SK-N-SH (cell line): Measurements from ENCODE around the gene PRDM15. TPM values are rescaled to one million over a fixed set of nuclear protein-coding genes. Genes with fewer than 3 reads are reported as not detected.

Source experiments
- CTCF ChIA-PET: fragments of 300-600, 350-600 bp; formaldehyde crosslinking; extraction: SDS; loops from one replicate; lab custom pipeline; 2021; lab: Yijun Ruan, JAX
- POLR2A ChIA-PET: fragments of 350-600 bp; sonication (Branson Sonifier 250); formaldehyde crosslinking; extraction: SDS; loops from one replicate; lab custom pipeline; 2020; ENCODE audit warnings: antibody characterized with exemption, inconsistent platforms; lab: Yijun Ruan, JAX
- DNase-seq: peaks from one replicate; pipeline ENCODE4 v3.0.0; 2012
- H2AFZ ChIP-seq: fragments of 200-600 bp; sonication (generic); 2 replicates; pipeline ENCODE4 v1.8.1; 2016; ENCODE audit warnings: antibody characterized with exemption, mild to moderate bottlenecking, low read depth
- H3F3A ChIP-seq: fragments of 200-600 bp; sonication (generic); replicated peaks from 2 replicates; pipeline ENCODE3; 2016; ENCODE audit warnings: antibody characterized with exemption, mild to moderate bottlenecking; ENCODE audit not compliant: insufficient read depth
- H3K27ac ChIP-seq, 2 experiments: fragments of 200-500 bp in 1 of 2; fragments of 200-600 bp in 1 of 2; sonication (Bioruptor generic) in 1 of 2; sonication (generic), shearing (Covaris generic) in 1 of 2; 2 replicates each; pipeline versions ENCODE4 v1.5.1 to v1.6.1; 2014 to 2016; ENCODE audit warnings: low read depth in 2 of 2, inconsistent platforms in 1 of 2, low read length in 1 of 2, mild to moderate bottlenecking in 1 of 2, mixed read lengths in 1 of 2
- H3K27me3 ChIP-seq: fragments of 200-600 bp; sonication (generic), shearing (Covaris generic); 2 replicates; pipeline ENCODE4 v1.6.1; 2016; ENCODE audit warnings: mixed run types; ENCODE audit not compliant: insufficient read depth
- H3K36me3 ChIP-seq, 2 experiments: fragments of 200-500 bp in 1 of 2; fragments of 200-600 bp in 1 of 2; sonication (Bioruptor generic) in 1 of 2; sonication (generic) in 1 of 2; replicated peaks in 1 of 2; 2 replicates each; pipeline versions ENCODE3 to v1.5.1; 2014 to 2016; ENCODE audit warnings: low read length in 1 of 2, mild to moderate bottlenecking in 1 of 2; ENCODE audit not compliant: insufficient read depth in 2 of 2, control insufficient read depth in 1 of 2
- H3K4me1 ChIP-seq, 2 experiments: fragments of 200-500 bp in 1 of 2; fragments of 200-600 bp in 1 of 2; sonication (Bioruptor generic) in 1 of 2; sonication (generic), shearing (Covaris generic) in 1 of 2; 2 replicates each; pipeline versions ENCODE4 v1.5.1 to v1.6.1; 2014 to 2016; ENCODE audit warnings: low read depth in 1 of 2, low read length in 1 of 2, mixed run types in 1 of 2; ENCODE audit not compliant: insufficient read depth in 2 of 2, control insufficient read depth in 1 of 2
- H3K4me2 ChIP-seq: fragments of 200-600 bp; sonication (generic), shearing (Covaris generic); 2 replicates; pipeline ENCODE4 v1.6.1; 2017; ENCODE audit warnings: mixed run types
- H3K4me3 ChIP-seq, 2 experiments: fragments of 200-500 bp in 1 of 2; fragments of 200-600 bp in 1 of 2; sonication (Bioruptor generic) in 1 of 2; sonication (generic), shearing (Covaris generic) in 1 of 2; 2 replicates each; pipeline versions ENCODE4 v1.5.1 to v1.8.1; 2014 to 2016; ENCODE audit warnings: low read depth in 2 of 2, inconsistent platforms in 1 of 2, low read length in 1 of 2, mild to moderate bottlenecking in 1 of 2, mixed read lengths in 1 of 2, moderate library complexity in 1 of 2
- H3K79me2 ChIP-seq: fragments of 200-600 bp; sonication (generic); 2 replicates; pipeline ENCODE4 v1.8.1; 2017; ENCODE audit warnings: mild to moderate bottlenecking; ENCODE audit not compliant: insufficient read depth
- H3K9ac ChIP-seq: fragments of 200-600 bp; sonication (generic); 2 replicates; pipeline ENCODE4 v1.6.1; 2017; ENCODE audit warnings: mixed run types
- H3K9me2 ChIP-seq: fragments of 200-600 bp; sonication (generic); 2 replicates; pipeline ENCODE4 v1.6.1; 2017; ENCODE audit warnings: mixed run types
- H3K9me3 ChIP-seq: fragments of 200-600 bp; sonication (generic); 2 replicates; pipeline ENCODE4 v1.6.1; 2017; ENCODE audit warnings: mixed run types, mild to moderate bottlenecking, moderate library complexity
- H4K20me1 ChIP-seq: fragments of 200-600 bp; sonication (generic); 2 replicates; pipeline ENCODE4 v1.6.1; 2017; ENCODE audit warnings: mild to moderate bottlenecking, mixed run types; ENCODE audit not compliant: insufficient read depth
- CHD2 ChIP-seq: fragments of 150-350 bp; IDR thresholded peaks from 2 replicates; pipeline ENCODE4 v1.6.1; 2018; ENCODE audit warnings: low read length; ENCODE audit not compliant: partially characterized antibody
- ELF1 ChIP-seq: IDR thresholded peaks from 2 replicates; pipeline ENCODE4 v1.4.0; 2012
- EZH2phosphoT487 ChIP-seq: fragments of 200-600 bp; sonication (generic); IDR thresholded peaks from 2 replicates; pipeline ENCODE4 v1.6.1; 2017; ENCODE audit warnings: low read depth, mixed run types, mild to moderate bottlenecking, antibody characterized with exemption, moderate library complexity, borderline replicate concordance
- FOXJ3 ChIP-seq: sonication (generic); formaldehyde crosslinking; IDR thresholded peaks from 2 replicates; pipeline ENCODE4 v1.5.1; 2020; ENCODE audit warnings: mild to moderate bottlenecking, missing genetic modification reagents
- FOXM1 ChIP-seq: IDR thresholded peaks from 2 replicates; pipeline ENCODE4 v1.4.0; 2012; ENCODE audit warnings: low read depth, mild to moderate bottlenecking
- GATA2 ChIP-seq: sonication (generic); formaldehyde crosslinking; IDR thresholded peaks from 2 replicates; pipeline ENCODE4 v1.5.0; 2020; ENCODE audit warnings: mild to moderate bottlenecking, missing genetic modification reagents
- JUND ChIP-seq: IDR thresholded peaks from 2 replicates; pipeline ENCODE4 v1.4.0; 2012
- NFIC ChIP-seq: IDR thresholded peaks from 2 replicates; pipeline ENCODE4 v1.4.0; 2012; ENCODE audit warnings: borderline replicate concordance
- NRF1 ChIP-seq: IDR thresholded peaks from 2 replicates; pipeline ENCODE4 v1.6.1; 2012; ENCODE audit warnings: low read depth, mild to moderate bottlenecking, low read length
- POLR2AphosphoS5 ChIP-seq: IDR thresholded peaks from 2 replicates; pipeline ENCODE4 v1.6.1; 2012; ENCODE audit warnings: low read depth, low read length
- RAD21 ChIP-seq: IDR thresholded peaks from 2 replicates; pipeline ENCODE4 v1.6.1; 2012; ENCODE audit warnings: mild to moderate bottlenecking, low read length
- RCOR1 ChIP-seq: fragments of 150-350 bp; IDR thresholded peaks from 2 replicates; pipeline ENCODE4 v1.6.1; 2017; ENCODE audit warnings: antibody characterized with exemption, low read length
- SIN3A ChIP-seq: IDR thresholded peaks from 2 replicates; pipeline ENCODE4 v1.6.1; 2012; ENCODE audit warnings: low read depth, mild to moderate bottlenecking, low read length, moderate library complexity, borderline replicate concordance
- YY1 ChIP-seq: IDR thresholded peaks from 2 replicates; pipeline ENCODE4 v1.4.0; 2012; ENCODE audit warnings: low read depth, mild to moderate bottlenecking
- WGBS: methylation state at CpG from one replicate; pipeline ENCODE4 v1.1.6; 2017; ENCODE audit warnings: low lambda C conversion rate; 5-methylcytosine and 5-hydroxymethylcytosine counted together
- polyA plus RNA-seq, 3 experiments: library from polyadenylated mRNA; depleted of rRNA; stranded (reverse); fragments of >200 nt; gene quantifications; 2 replicates each; pipeline ENCODE4 v1.2.3, GENCODE V29; 2012
- TF ChIP-seq, protein P1 (sequence below): IDR thresholded peaks from 2 replicates; pipeline ENCODE4 v1.6.1; 2012; ENCODE audit warnings: mild to moderate bottlenecking, low read depth, low read length, moderate library complexity
- TF ChIP-seq, protein P2 (sequence below): IDR thresholded peaks from 2 replicates; pipeline ENCODE4 v1.4.0; 2012; ENCODE audit warnings: low read depth
- TF ChIP-seq, protein P3 (sequence below): IDR thresholded peaks from 2 replicates; pipeline ENCODE4; 2012
- TF ChIP-seq, protein P4 (sequence below): fragments of 200-600 bp; sonication (generic); IDR thresholded peaks from 2 replicates; pipeline ENCODE4 v1.6.1; 2017; ENCODE audit warnings: antibody characterized with exemption, mild to moderate bottlenecking, moderate library complexity
- TF ChIP-seq, protein P5 (sequence below): IDR thresholded peaks from 2 replicates; pipeline ENCODE4 v1.4.0; 2012; ENCODE audit warnings: low read depth, borderline replicate concordance

Gene PRDM15
- polyA plus RNA-seq, 1 of the 3 experiments (the other 2 are of a cell fraction), result 7.0 TPM

DNA sequence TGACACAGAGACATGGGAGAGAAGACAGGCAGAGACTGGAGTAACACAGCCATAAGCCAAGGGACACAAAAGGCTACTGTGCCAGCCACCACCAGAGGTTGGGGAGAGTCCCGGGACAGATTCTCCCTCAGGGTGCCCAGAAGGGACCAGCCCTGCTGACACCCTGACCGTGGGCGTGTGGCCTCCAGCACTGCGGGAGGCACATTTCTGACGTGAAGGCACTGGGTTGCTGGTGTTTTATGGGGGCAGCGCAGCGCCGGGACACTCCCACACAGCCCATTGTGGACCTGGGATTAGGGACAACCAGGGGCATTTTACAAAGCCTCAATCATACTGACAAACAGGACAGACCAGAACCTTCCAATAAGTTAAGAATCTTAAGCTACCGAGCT is 26.2 kb downstream of the PRDM15 start:
- POLR2A ChIA-PET, result no interaction called here
- Histone ChIP-seq H3K9me3 (no peaks in the 10 kb centered on the region), H4K20me1 (no peaks in the 10 kb centered on the region), H3K27ac (no peak overlapping the region), H3K79me2 (no peaks in the 10 kb centered on the region), H3K9me2 (no peaks in the 10 kb centered on the region), H2AFZ (no peak overlapping the region), H3K9ac (no peak overlapping the region), H3K4me3 (no peak overlapping the region), H3K27me3 (no peaks in the 10 kb centered on the region), H3F3A (no peaks in the 10 kb centered on the region), H3K4me2 (no peak overlapping the region), H3K4me1 (no peaks in the 10 kb centered on the region), H3K36me3 (peaks cover 0 to 23% of the 10 kb centered on the region in 2 experiments)
- WGBS, result 95% methylated on average over 6 of the region's 9 CpGs
- TF ChIP-seq RAD21, result no peak
- TF ChIP-seq, protein P1, sequence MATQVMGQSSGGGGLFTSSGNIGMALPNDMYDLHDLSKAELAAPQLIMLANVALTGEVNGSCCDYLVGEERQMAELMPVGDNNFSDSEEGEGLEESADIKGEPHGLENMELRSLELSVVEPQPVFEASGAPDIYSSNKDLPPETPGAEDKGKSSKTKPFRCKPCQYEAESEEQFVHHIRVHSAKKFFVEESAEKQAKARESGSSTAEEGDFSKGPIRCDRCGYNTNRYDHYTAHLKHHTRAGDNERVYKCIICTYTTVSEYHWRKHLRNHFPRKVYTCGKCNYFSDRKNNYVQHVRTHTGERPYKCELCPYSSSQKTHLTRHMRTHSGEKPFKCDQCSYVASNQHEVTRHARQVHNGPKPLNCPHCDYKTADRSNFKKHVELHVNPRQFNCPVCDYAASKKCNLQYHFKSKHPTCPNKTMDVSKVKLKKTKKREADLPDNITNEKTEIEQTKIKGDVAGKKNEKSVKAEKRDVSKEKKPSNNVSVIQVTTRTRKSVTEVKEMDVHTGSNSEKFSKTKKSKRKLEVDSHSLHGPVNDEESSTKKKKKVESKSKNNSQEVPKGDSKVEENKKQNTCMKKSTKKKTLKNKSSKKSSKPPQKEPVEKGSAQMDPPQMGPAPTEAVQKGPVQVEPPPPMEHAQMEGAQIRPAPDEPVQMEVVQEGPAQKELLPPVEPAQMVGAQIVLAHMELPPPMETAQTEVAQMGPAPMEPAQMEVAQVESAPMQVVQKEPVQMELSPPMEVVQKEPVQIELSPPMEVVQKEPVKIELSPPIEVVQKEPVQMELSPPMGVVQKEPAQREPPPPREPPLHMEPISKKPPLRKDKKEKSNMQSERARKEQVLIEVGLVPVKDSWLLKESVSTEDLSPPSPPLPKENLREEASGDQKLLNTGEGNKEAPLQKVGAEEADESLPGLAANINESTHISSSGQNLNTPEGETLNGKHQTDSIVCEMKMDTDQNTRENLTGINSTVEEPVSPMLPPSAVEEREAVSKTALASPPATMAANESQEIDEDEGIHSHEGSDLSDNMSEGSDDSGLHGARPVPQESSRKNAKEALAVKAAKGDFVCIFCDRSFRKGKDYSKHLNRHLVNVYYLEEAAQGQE, result no peak
- no peak for TF ChIP-seq NRF1
- TF ChIP-seq, protein P2, sequence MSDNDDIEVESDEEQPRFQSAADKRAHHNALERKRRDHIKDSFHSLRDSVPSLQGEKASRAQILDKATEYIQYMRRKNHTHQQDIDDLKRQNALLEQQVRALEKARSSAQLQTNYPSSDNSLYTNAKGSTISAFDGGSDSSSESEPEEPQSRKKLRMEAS, result no peak
- TF ChIP-seq ELF1, result no peak
- no peak for TF ChIP-seq CHD2
- no peak for TF ChIP-seq RCOR1
- TF ChIP-seq, protein P3, sequence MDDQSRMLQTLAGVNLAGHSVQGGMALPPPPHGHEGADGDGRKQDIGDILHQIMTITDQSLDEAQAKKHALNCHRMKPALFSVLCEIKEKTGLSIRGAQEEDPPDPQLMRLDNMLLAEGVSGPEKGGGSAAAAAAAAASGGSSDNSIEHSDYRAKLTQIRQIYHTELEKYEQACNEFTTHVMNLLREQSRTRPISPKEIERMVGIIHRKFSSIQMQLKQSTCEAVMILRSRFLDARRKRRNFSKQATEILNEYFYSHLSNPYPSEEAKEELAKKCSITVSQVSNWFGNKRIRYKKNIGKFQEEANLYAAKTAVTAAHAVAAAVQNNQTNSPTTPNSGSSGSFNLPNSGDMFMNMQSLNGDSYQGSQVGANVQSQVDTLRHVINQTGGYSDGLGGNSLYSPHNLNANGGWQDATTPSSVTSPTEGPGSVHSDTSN, result no peak
- no peak for TF ChIP-seq NFIC
- TF ChIP-seq, protein P4, sequence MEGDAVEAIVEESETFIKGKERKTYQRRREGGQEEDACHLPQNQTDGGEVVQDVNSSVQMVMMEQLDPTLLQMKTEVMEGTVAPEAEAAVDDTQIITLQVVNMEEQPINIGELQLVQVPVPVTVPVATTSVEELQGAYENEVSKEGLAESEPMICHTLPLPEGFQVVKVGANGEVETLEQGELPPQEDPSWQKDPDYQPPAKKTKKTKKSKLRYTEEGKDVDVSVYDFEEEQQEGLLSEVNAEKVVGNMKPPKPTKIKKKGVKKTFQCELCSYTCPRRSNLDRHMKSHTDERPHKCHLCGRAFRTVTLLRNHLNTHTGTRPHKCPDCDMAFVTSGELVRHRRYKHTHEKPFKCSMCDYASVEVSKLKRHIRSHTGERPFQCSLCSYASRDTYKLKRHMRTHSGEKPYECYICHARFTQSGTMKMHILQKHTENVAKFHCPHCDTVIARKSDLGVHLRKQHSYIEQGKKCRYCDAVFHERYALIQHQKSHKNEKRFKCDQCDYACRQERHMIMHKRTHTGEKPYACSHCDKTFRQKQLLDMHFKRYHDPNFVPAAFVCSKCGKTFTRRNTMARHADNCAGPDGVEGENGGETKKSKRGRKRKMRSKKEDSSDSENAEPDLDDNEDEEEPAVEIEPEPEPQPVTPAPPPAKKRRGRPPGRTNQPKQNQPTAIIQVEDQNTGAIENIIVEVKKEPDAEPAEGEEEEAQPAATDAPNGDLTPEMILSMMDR, result no peak
- no peak for TF ChIP-seq EZH2phosphoT487
- no peak for TF ChIP-seq FOXM1
- TF ChIP-seq, protein P5, sequence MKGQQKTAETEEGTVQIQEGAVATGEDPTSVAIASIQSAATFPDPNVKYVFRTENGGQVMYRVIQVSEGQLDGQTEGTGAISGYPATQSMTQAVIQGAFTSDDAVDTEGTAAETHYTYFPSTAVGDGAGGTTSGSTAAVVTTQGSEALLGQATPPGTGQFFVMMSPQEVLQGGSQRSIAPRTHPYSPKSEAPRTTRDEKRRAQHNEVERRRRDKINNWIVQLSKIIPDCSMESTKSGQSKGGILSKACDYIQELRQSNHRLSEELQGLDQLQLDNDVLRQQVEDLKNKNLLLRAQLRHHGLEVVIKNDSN, result no peak
- no peak for TF ChIP-seq FOXJ3 (CRISPR knock-in tag)
- no peak for TF ChIP-seq YY1
- TF ChIP-seq POLR2AphosphoS5, result no peak
- TF ChIP-seq JUND, result no peak
- no peak for TF ChIP-seq GATA2 (CRISPR knock-in tag)
- no peak for TF ChIP-seq SIN3A
- CTCF ChIA-PET, result interaction anchor here (1.7 kb wide), 1 partner anchor 16 kb away, joined by 4 read pairs; no protein-coding TSS in a partner anchor
- no peak for DNase-seq
